SK-N-SH treated with all-trans-retinoic acid at 6 μM for 48 hours (cell line): ENCODE data around the gene UROC1.

Experiments used
- ATAC-seq: fragments of 200-7000 bp; cut with Tn5 transposase; 3 replicates; pipeline ENCODE4 v1.9.1; 2020; ENCODE audit warnings: mild to moderate bottlenecking, moderate library complexity
- ARNTL ChIP-seq: fragments of 450-650 bp; formaldehyde crosslinking; IDR thresholded peaks from 2 replicates; pipeline ENCODE4 v1.5.0; 2020; ENCODE audit warnings: low read depth, mild to moderate bottlenecking, moderate library complexity, borderline replicate concordance
- BACH2 ChIP-seq: fragments of 250-450 bp; sonication (Bioruptor Pico); IDR thresholded peaks from 2 replicates; pipeline ENCODE4 v1.9.0; 2021; ENCODE audit warnings: mild to moderate bottlenecking, borderline replicate concordance
- CSDC2 ChIP-seq: fragments of 250-450 bp; sonication (Bioruptor Pico); IDR thresholded peaks from 2 replicates; pipeline ENCODE4 v1.5.0; 2020; ENCODE audit warnings: mild to moderate bottlenecking, moderate library complexity
- GLIS3 ChIP-seq: fragments of 250-450 bp; sonication (Bioruptor Pico); IDR thresholded peaks from 2 replicates; pipeline ENCODE4 v1.5.0; 2020; ENCODE audit warnings: mild to moderate bottlenecking, moderate library complexity
- ISL1 ChIP-seq: fragments of 250-450 bp; sonication (Bioruptor Pico); IDR thresholded peaks from 2 replicates; pipeline ENCODE4 v2.1.2; 2022; ENCODE audit warnings: mild to moderate bottlenecking, moderate library complexity
- OSR1 ChIP-seq: fragments of 250-450 bp; sonication (Bioruptor Pico); IDR thresholded peaks from 2 replicates; pipeline ENCODE4 v1.8.0; 2022; ENCODE audit warnings: moderate library complexity, mild to moderate bottlenecking, inconsistent platforms
- PPARA ChIP-seq: fragments of 250-450 bp; sonication (Bioruptor Pico); IDR thresholded peaks from 2 replicates; pipeline ENCODE4 v1.5.0; 2020; ENCODE audit warnings: mild to moderate bottlenecking, borderline replicate concordance
- RARB ChIP-seq: fragments of 250-450 bp; sonication (Bioruptor Pico); IDR thresholded peaks from 2 replicates; pipeline ENCODE4 v1.8.0; 2021; ENCODE audit warnings: mild to moderate bottlenecking, moderate library complexity
- SNAI2 ChIP-seq: fragments of 250-450 bp; sonication (Bioruptor Pico); IDR thresholded peaks from 2 replicates; pipeline ENCODE4 v1.5.0; 2020; ENCODE audit warnings: mild to moderate bottlenecking, moderate library complexity
- TCF4 ChIP-seq: fragments of 250-450 bp; sonication (Bioruptor Pico); IDR thresholded peaks from 2 replicates; pipeline ENCODE4 v1.8.0; 2021; ENCODE audit warnings: mild to moderate bottlenecking, moderate library complexity, borderline replicate concordance
- TSHZ2 ChIP-seq: fragments of 250-450 bp; sonication (Bioruptor Pico); IDR thresholded peaks from 2 replicates; pipeline ENCODE4 v1.5.0; 2020; ENCODE audit warnings: mild to moderate bottlenecking, moderate library complexity
- ZC3H10 ChIP-seq: fragments of 250-450 bp; sonication (Bioruptor Pico); IDR thresholded peaks from 2 replicates; pipeline ENCODE4 v1.5.1; 2021; ENCODE audit warnings: mild to moderate bottlenecking, moderate library complexity
- ZFP3 ChIP-seq: fragments of 250-450 bp; sonication (Bioruptor Pico); IDR thresholded peaks from 2 replicates; pipeline ENCODE4 v1.5.0; 2020; ENCODE audit warnings: mild to moderate bottlenecking, moderate library complexity
- ZFP30 ChIP-seq: fragments of 450-650 bp; formaldehyde crosslinking; IDR thresholded peaks from 2 replicates; pipeline ENCODE4 v1.5.0; 2022; ENCODE audit warnings: mild to moderate bottlenecking, moderate library complexity
- ZNF565 ChIP-seq: fragments of 450-650 bp; formaldehyde crosslinking; conservative IDR thresholded peaks from 2 replicates; pipeline ENCODE4 v1.5.0; 2020; ENCODE audit warnings: low read depth, mild to moderate bottlenecking, moderate library complexity
- ZNF70 ChIP-seq: fragments of 450-650 bp; formaldehyde crosslinking; IDR thresholded peaks from 2 replicates; pipeline ENCODE4 v1.5.0; 2020; ENCODE audit warnings: mild to moderate bottlenecking, moderate library complexity
- ZNF8 ChIP-seq: fragments of 450-650 bp; formaldehyde crosslinking; IDR thresholded peaks from 2 replicates; pipeline ENCODE4 v1.5.0; 2020; ENCODE audit warnings: mild to moderate bottlenecking, moderate library complexity
- TF ChIP-seq, protein P1 (sequence below): fragments of 250-450 bp; sonication (Bioruptor Pico); IDR thresholded peaks from 2 replicates; pipeline ENCODE4 v1.5.1; 2020; ENCODE audit warnings: low read depth, mild to moderate bottlenecking, moderate library complexity
- TF ChIP-seq, protein P2 (sequence below): fragments of 250-450 bp; sonication (Bioruptor Pico); IDR thresholded peaks from 2 replicates; pipeline ENCODE4 v1.5.1; 2021; ENCODE audit warnings: mild to moderate bottlenecking, moderate library complexity
- TF ChIP-seq, protein P3 (sequence below): fragments of 250-450 bp; sonication (Bioruptor Pico); IDR thresholded peaks from 2 replicates; pipeline ENCODE4 v1.8.0; 2020; ENCODE audit warnings: mild to moderate bottlenecking, moderate library complexity, borderline replicate concordance

UROC1 gene

GRCh38 chr3:126474498-126475412 is 42.8 kb downstream of the UROC1 start:
- TF ChIP-seq RARB (CRISPR knock-in tag): no peak
- TF ChIP-seq SNAI2 (CRISPR knock-in tag): no peak
- no peak for TF ChIP-seq ISL1 (CRISPR knock-in tag)
- no peak for TF ChIP-seq ZNF8 (CRISPR knock-in tag)
- TF ChIP-seq ZNF565: no peak
- no peak for TF ChIP-seq ZFP3 (CRISPR knock-in tag)
- TF ChIP-seq PPARA (CRISPR knock-in tag): no peak
- peak; percentile 22 for ATAC-seq

- ATAC-seq: no peak
- TF ChIP-seq ARNTL (CRISPR knock-in tag) (no peak), PPARA (CRISPR knock-in tag) (no peak), TSHZ2 (CRISPR knock-in tag) (no peak), ZFP30 (CRISPR knock-in tag) (no peak), TCF4 (CRISPR knock-in tag) (no peak), CSDC2 (CRISPR knock-in tag) (no peak)
- TF ChIP-seq, all 23 proteins: peak for 0
Observed at GRCh38 chr3:126473292-126474168, 44.0 kb downstream of the UROC1 start.

- ATAC-seq: no peak; the same call in 2 of the 3 replicates
- TF ChIP-seq SNAI2 (CRISPR knock-in tag) (0 out of 2 replicates have a peak, but pooled peaks have one; percentile 40), CSDC2 (CRISPR knock-in tag) (no peak)
Observed at GRCh38 chr3:126472277-126473006, 45.1 kb downstream of the UROC1 start.

- ATAC-seq: no peak
- TF ChIP-seq ARNTL (CRISPR knock-in tag) (no peak), ZFP3 (CRISPR knock-in tag) (no peak), BACH2 (CRISPR knock-in tag) (no peak), ZNF8 (CRISPR knock-in tag) (no peak), ISL1 (CRISPR knock-in tag) (no peak), ZC3H10 (CRISPR knock-in tag) (no peak), OSR1 (CRISPR knock-in tag) (no peak), RARB (CRISPR knock-in tag) (no peak), TSHZ2 (CRISPR knock-in tag) (no peak), TCF4 (CRISPR knock-in tag) (no peak), ZFP30 (CRISPR knock-in tag) (no peak), PPARA (CRISPR knock-in tag) (no peak), CSDC2 (CRISPR knock-in tag) (no peak), GLIS3 (CRISPR knock-in tag) (no peak), ZNF70 (CRISPR knock-in tag) (no peak)
- TF ChIP-seq, protein P1, sequence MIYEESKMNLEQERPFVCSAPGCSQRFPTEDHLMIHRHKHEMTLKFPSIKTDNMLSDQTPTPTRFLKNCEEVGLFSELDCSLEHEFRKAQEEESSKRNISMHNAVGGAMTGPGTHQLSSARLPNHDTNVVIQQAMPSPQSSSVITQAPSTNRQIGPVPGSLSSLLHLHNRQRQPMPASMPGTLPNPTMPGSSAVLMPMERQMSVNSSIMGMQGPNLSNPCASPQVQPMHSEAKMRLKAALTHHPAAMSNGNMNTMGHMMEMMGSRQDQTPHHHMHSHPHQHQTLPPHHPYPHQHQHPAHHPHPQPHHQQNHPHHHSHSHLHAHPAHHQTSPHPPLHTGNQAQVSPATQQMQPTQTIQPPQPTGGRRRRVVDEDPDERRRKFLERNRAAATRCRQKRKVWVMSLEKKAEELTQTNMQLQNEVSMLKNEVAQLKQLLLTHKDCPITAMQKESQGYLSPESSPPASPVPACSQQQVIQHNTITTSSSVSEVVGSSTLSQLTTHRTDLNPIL (CRISPR knock-in tag): no peak
- TF ChIP-seq, protein P2, sequence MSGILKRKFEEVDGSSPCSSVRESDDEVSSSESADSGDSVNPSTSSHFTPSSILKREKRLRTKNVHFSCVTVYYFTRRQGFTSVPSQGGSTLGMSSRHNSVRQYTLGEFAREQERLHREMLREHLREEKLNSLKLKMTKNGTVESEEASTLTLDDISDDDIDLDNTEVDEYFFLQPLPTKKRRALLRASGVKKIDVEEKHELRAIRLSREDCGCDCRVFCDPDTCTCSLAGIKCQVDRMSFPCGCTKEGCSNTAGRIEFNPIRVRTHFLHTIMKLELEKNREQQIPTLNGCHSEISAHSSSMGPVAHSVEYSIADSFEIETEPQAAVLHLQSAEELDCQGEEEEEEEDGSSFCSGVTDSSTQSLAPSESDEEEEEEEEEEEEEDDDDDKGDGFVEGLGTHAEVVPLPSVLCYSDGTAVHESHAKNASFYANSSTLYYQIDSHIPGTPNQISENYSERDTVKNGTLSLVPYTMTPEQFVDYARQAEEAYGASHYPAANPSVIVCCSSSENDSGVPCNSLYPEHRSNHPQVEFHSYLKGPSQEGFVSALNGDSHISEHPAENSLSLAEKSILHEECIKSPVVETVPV (CRISPR knock-in tag): no peak
- TF ChIP-seq, protein P3, sequence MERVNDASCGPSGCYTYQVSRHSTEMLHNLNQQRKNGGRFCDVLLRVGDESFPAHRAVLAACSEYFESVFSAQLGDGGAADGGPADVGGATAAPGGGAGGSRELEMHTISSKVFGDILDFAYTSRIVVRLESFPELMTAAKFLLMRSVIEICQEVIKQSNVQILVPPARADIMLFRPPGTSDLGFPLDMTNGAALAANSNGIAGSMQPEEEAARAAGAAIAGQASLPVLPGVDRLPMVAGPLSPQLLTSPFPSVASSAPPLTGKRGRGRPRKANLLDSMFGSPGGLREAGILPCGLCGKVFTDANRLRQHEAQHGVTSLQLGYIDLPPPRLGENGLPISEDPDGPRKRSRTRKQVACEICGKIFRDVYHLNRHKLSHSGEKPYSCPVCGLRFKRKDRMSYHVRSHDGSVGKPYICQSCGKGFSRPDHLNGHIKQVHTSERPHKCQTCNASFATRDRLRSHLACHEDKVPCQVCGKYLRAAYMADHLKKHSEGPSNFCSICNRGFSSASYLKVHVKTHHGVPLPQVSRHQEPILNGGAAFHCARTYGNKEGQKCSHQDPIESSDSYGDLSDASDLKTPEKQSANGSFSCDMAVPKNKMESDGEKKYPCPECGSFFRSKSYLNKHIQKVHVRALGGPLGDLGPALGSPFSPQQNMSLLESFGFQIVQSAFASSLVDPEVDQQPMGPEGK (CRISPR knock-in tag): no peak
Observed at GRCh38 chr3:126469479-126469878, 48.1 kb downstream of the UROC1 start.
